ENCODE data around the gene ZBTB7C. TPM values are rescaled to one million over a fixed set of nuclear protein-coding genes. Genes with fewer than 3 reads are reported as not detected.

Gene ZBTB7C
- total RNA-seq, 1 donor from 2014 or later, result not detected

DNA sequence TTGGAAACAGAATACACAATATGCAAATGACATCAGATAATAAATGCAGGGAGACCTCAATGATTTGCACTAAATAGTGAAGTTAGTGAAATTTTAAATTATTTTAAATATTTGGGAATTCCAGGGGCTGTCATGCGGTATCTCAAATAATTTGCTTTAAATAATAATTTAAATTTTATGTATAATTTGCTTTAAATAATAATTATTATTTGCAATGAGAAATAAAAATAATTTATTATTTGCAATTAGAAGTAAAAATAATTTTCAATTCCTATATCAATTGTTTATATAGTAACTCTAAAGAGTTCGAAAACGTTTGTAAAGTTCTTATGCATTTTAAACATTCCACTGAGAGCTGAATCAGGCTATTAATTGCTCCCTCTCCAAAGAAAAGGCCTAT, 226.4 kb downstream of the ZBTB7C start:
- H3K36me3 Mint-ChIP-seq (ENCODE audit: low read depth), result no peaks in the 10 kb centered on the region
- CTCF ChIA-PET, result no interaction called here
- H3K4me1 Mint-ChIP-seq, result no peaks in the 10 kb centered on the region
- intact Hi-C loops (cut with micrococcal nuclease), result no loop called here
- no peaks in the 10 kb centered on the region for H3K9me3 Mint-ChIP-seq
- H3K4me3 Mint-ChIP-seq, result no peak overlapping the region
- POLR2A ChIA-PET, result no interaction called here
- DNase-seq, result no peak
- TF ChIP-seq, protein P1, sequence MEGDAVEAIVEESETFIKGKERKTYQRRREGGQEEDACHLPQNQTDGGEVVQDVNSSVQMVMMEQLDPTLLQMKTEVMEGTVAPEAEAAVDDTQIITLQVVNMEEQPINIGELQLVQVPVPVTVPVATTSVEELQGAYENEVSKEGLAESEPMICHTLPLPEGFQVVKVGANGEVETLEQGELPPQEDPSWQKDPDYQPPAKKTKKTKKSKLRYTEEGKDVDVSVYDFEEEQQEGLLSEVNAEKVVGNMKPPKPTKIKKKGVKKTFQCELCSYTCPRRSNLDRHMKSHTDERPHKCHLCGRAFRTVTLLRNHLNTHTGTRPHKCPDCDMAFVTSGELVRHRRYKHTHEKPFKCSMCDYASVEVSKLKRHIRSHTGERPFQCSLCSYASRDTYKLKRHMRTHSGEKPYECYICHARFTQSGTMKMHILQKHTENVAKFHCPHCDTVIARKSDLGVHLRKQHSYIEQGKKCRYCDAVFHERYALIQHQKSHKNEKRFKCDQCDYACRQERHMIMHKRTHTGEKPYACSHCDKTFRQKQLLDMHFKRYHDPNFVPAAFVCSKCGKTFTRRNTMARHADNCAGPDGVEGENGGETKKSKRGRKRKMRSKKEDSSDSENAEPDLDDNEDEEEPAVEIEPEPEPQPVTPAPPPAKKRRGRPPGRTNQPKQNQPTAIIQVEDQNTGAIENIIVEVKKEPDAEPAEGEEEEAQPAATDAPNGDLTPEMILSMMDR (IDR thresholded peaks at IDR 0.05), result no peak
- H3K27ac Mint-ChIP-seq, result no peak overlapping the region
- peaks cover 28% of the 10 kb centered on the region for H3K27me3 Mint-ChIP-seq
- ATAC-seq (ENCODE audit: low read depth), result no peak

DNA sequence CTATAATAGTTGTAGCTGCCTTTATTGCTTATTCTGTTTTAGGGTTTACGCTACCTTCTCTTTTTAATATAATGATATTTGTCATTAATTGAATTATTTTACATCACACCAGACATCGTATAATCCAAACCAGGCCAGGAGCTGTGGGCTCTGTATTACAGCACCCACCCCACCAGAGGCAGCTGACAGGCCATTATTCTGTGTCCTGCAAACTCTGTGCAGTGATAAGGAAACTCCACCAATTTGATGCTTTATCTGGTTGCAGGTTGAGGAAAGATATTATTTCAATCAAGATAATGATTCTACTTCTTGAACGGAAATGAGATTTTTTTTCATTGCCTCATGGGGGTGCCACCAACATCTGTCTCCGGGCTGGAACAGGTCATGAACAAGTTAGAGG, 227.3 kb downstream of the ZBTB7C start:
- no peak for ATAC-seq (ENCODE audit: low read depth)
- peaks cover 25% of the 10 kb centered on the region for H3K27me3 Mint-ChIP-seq
- ChIA-PET CTCF (no interaction called here), POLR2A (no interaction called here)
- TF ChIP-seq, protein P1 (IDR thresholded peaks at IDR 0.05), result no peak
- no peak overlapping the region for H3K27ac Mint-ChIP-seq
- no peaks in the 10 kb centered on the region for H3K4me1 Mint-ChIP-seq
- no peak for DNase-seq
- no peaks in the 10 kb centered on the region for H3K36me3 Mint-ChIP-seq (ENCODE audit: low read depth)
- intact Hi-C loops (cut with micrococcal nuclease), result no loop called here
- H3K9me3 Mint-ChIP-seq, result no peaks in the 10 kb centered on the region
- no peak overlapping the region for H3K4me3 Mint-ChIP-seq

DNA sequence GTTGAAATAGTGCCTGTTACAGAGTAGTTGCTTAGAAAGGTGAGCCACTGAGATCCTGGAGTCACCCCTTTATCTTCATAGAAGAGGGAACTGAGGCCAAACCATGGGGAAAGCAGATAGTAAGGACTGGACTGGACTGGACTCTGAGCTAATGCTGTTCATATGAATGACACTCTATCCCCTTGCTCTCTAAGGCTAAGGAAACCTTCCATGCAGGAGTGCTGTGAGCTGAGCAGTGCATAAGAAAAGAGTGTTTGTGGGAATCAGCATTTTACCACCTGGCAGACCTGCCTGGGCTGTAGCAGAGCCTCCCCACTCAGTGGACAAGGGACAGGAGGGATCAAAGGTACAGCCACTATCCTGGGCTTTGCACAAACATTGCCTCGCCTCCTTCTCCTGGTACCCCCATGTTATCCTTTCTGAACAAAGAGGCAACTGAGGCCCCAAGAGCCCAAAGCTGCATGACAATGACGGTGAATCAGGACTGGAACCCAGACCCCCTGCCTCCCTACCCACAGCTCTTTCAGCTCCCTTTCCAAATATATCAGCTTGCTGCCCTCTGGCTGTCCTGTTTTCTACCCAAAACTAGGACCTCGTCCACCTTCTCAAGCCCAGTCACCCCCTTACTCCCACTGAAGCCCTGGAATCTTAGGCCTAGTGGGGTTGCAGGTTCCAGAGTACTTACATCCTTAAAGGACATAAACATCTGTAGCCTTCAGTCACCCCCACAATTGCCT, 227.9 kb downstream of the ZBTB7C start:
- no peak overlapping the region for H3K27ac Mint-ChIP-seq
- no peaks in the 10 kb centered on the region for H3K36me3 Mint-ChIP-seq (ENCODE audit: low read depth)
- ATAC-seq (ENCODE audit: low read depth) (no peak), DNase-seq (no peak)
- H3K9me3 Mint-ChIP-seq, result no peaks in the 10 kb centered on the region
- CTCF ChIA-PET, result no interaction called here
- H3K4me3 Mint-ChIP-seq, result no peak overlapping the region
- H3K27me3 Mint-ChIP-seq, result peaks cover 24% of the 10 kb centered on the region
- no peaks in the 10 kb centered on the region for H3K4me1 Mint-ChIP-seq
- POLR2A ChIA-PET, result no interaction called here
- intact Hi-C loops (cut with micrococcal nuclease), result no loop called here
- TF ChIP-seq, protein P1 (IDR thresholded peaks at IDR 0.05), result no peak

DNA sequence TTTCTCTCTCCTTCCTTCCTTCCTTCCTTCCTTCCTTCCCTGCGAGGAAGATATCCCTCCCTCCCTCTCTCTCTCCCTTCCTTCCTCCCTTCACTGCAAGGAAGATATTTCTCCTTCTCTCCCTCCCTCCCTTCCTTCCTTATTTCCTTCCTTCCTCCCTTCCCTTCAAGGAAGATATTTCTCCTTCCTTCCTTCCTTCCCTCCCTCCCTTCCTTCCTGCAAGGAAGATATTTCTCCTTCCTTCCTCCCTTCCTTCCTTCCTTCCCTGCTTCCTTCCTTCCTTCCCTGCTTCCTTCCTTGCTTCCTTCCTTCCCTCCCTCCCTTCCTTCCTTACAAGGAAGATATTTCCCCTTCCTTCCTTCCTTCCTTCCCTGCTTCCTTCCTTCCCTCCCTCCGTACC, 229.5 kb downstream of the ZBTB7C start:
- H3K9me3 Mint-ChIP-seq, result no peaks in the 10 kb centered on the region
- H3K4me1 Mint-ChIP-seq, result no peaks in the 10 kb centered on the region
- no peak overlapping the region for H3K27ac Mint-ChIP-seq
- no peak for ATAC-seq (ENCODE audit: low read depth)
- H3K4me3 Mint-ChIP-seq, result no peak overlapping the region
- CTCF ChIA-PET, result no interaction called here
- intact Hi-C loops (cut with micrococcal nuclease), result no loop called here
- H3K36me3 Mint-ChIP-seq (ENCODE audit: low read depth), result no peaks in the 10 kb centered on the region
- H3K27me3 Mint-ChIP-seq, result peaks cover 15% of the 10 kb centered on the region
- no peak for DNase-seq
- POLR2A ChIA-PET, result no interaction called here
- TF ChIP-seq, protein P1 (IDR thresholded peaks at IDR 0.05), result no peak

DNA sequence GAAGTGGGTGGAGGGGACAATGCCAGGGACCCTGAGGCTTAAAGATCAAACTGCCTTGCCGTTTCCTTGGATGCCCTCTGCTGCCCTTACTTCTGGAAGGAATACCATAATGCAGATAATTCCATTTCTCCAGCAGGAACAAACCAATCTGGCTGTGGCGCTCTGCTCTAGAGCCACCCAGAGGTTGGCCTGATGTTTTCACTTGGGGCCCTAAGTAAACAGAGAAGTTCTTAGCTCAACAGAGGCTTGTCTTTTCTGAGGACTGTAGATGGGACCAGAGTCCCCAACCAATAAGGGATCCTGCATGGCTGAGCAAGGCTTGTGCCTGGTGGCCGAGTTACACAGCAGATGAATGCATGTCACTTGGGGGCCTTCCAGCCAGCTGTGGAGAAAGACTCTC, 230.2 kb downstream of the ZBTB7C start:
- TF ChIP-seq, protein P1 (IDR thresholded peaks at IDR 0.05), result no peak
- H3K9me3 Mint-ChIP-seq, result no peaks in the 10 kb centered on the region
- H3K27ac Mint-ChIP-seq, result no peak overlapping the region
- H3K4me3 Mint-ChIP-seq, result no peak overlapping the region
- CTCF ChIA-PET, result no interaction called here
- H3K4me1 Mint-ChIP-seq, result no peaks in the 10 kb centered on the region
- intact Hi-C loops (cut with micrococcal nuclease), result no loop called here
- DNase-seq (no peak), ATAC-seq (ENCODE audit: low read depth) (no peak)
- POLR2A ChIA-PET, result no interaction called here
- no peaks in the 10 kb centered on the region for H3K36me3 Mint-ChIP-seq (ENCODE audit: low read depth)
- peaks cover 13% of the 10 kb centered on the region for H3K27me3 Mint-ChIP-seq

All from activated B cell treated with CpG ODN at 0.5 μM for 24 hours (primary cell).